OCI-LY1 (cell line): ENCODE data around the gene CACFD1.

Experiments used
- EZH2 ChIP-seq: fragments of 200-600 bp; sonication (generic), shearing (Covaris generic); IDR thresholded peaks from 2 replicates; pipeline ENCODE4 v1.8.0; 2017; ENCODE audit warnings: borderline replicate concordance, mixed run types, mild to moderate bottlenecking, antibody characterized with exemption, low read length, moderate library complexity, mixed read lengths
- TF ChIP-seq, protein P1 (sequence below): fragments of 200-600 bp; sonication (generic), shearing (Covaris generic); IDR thresholded peaks from 2 replicates; pipeline ENCODE4 v1.5.1; 2017; ENCODE audit warnings: mild to moderate bottlenecking, antibody characterized with exemption, low read length, moderate library complexity, mixed read lengths

DNA sequence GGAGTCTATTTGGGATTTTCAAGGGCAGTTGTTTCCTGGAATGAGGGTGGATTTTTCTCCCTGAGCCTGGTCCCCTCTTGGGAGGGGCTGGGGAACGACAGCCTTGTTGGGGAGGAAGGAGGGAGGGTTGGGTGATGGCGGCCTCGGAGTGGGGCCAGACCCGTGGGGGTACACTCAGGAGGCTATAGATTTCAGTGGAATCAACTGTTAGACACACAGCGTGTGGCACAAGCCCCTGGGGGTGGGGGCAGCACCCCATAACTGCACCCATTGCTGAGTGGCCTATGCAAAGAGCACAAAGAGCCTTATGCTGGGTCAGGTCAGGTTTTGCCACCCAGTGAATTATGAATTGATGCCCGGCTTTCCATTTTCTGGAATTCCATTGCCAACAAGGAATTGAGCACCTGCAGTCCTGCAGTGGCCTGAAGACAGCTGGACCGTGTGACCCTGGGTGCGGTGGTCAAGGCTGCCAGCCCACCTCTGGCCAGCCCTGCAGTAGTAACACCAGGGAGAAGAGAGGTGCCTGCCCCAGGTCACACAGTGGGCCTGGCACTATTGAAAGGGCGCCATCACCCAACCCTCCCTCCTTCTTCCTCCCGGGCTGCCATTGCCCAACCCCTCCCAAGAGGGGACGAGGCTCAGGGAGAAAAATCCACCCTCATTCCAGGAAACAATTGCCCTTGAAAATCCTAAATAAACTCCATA is 56.6 kb downstream of the CACFD1 start:
- TF ChIP-seq, protein P1, sequence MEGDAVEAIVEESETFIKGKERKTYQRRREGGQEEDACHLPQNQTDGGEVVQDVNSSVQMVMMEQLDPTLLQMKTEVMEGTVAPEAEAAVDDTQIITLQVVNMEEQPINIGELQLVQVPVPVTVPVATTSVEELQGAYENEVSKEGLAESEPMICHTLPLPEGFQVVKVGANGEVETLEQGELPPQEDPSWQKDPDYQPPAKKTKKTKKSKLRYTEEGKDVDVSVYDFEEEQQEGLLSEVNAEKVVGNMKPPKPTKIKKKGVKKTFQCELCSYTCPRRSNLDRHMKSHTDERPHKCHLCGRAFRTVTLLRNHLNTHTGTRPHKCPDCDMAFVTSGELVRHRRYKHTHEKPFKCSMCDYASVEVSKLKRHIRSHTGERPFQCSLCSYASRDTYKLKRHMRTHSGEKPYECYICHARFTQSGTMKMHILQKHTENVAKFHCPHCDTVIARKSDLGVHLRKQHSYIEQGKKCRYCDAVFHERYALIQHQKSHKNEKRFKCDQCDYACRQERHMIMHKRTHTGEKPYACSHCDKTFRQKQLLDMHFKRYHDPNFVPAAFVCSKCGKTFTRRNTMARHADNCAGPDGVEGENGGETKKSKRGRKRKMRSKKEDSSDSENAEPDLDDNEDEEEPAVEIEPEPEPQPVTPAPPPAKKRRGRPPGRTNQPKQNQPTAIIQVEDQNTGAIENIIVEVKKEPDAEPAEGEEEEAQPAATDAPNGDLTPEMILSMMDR, result no peak
- no peak for TF ChIP-seq EZH2
